Germinal center (tissue), 1 donor: ENCODE data around the gene CEP20.
"Not testable (repeated sequence)": the region's sequence is repeated elsewhere in the genome, so short reads cannot be mapped to it uniquely, and the experiment has no call there.

ENCODE experiments used
- DNase-seq: peaks from one replicate; pipeline ENCODE4 v3.0.0; 2012; ENCODE audit warnings: mixed read lengths, low spot score

CEP20 gene

DNA sequence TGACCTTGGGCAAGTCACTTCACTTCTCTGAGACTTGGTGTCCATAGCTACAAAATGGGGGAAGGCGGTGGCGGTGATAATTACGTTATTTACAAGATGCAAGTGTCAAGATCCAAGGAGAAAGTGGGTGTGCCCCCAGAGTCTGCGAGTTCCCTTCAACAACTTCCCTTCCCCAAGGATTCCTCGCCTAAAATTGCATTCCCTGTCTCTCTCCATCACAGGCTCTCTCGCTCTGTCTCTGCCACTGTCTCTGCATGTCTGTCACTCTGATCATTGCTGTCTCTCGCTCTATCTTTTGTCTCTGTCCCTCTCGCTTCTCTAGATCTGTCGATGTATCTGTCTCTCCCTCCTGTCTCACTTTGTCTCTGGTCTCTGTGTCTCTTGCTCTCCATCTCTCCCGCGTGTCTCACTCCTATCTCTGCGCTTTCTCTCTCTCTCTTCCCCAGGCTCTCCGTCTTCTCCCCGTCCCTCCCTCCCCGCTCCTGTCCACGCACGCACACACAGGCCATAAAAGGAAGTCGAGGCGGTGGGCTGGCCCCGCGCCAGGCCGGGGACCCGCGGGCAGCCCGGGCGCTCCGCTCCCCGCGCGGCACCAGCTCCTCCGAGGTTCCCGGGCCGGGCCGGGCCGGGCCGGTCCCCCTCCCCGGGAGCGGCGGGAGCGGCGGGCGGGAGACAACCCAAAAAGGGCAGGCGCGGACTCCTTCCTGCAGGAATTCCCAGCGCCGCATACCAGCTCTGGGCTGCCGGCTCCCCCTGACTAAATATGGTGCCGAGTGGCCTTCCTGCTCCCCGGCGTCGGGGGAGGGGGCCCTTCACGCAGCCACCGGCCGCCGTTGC, 30.5 kb downstream of the CEP20 start:
- DNase-seq: no peak

DNA sequence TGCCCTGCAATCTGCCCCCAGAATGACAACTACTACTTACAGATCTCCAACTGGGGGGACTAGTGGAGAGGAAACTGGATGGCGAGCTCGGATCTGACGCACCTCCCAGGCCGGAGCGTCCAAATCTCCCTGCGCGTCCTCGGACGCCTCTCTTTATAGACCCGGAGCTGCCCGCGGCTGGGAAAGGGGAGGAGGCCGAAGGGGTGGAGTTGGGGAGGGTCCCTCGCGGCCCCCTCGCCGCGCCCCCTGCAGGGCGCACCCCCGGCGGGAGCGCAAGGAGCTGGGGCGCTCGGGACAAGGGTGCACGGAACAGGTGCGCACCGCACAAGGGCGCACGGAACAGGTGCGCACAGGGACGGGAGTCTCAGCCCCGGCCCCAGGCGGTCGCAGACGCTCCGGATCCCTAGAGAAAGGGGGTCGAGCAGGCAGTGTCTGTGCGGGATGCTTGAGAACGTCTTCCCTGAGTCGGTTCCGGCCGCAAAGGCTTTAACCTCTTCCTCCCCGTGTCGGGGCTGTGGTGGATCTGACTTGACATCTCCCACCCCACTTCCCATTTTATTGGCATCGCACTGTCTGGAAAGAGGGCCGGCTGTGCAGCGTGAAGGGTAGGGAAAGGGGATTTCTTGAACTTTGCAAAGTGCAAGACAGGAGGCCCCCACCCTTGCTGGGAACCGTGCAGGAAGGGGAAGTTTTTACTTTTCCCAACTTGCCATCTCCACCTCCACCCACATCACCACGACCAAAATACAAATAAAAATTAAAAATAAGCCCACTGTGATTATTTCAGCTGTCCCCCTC, 31.3 kb downstream of the CEP20 start, which contains the start of gene MYH11:
TSS of gene MYH11 (minus strand) at position 128 of the 798 bp plus-strand sequence. CDS start 18,776 bp downstream, outside the sequence.
- DNase-seq: peak; percentile 45

DNA sequence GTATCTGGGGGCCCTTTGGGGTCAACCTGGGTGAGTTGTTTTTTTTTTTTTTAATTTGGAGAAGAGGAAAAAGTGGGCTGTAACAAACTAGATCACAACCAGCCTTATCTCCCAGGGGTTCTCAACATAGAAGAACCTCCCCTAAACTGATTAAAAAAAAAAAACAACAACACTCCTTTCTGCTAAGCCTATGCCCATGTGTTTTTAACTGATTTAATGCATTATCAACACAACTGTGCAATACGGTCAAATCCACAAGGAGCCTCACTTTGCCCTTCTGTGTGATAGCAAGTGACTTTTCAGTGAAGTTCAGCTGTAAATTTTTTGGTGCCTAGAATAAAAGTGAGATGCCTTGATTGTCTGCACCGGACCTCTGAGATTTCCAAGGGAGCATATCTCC, 32.2 kb downstream of the CEP20 start:
- peak; percentile 44 for DNase-seq

DNA sequence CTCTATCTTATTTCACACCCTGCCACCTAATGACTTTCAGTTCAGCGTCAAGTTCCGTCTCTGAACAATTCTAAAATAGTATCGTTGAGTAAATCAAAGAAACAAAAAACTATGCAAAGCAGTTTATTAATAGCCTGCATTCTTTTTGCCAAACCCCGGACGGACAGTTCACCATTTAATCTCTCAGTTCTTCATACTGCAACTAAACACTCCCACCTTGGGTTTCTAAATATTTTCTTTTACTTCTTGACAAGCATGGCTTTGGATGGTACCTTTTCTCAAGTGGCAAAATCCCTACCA, 32.7 kb downstream of the CEP20 start:
- DNase-seq: peak; percentile 59

DNA sequence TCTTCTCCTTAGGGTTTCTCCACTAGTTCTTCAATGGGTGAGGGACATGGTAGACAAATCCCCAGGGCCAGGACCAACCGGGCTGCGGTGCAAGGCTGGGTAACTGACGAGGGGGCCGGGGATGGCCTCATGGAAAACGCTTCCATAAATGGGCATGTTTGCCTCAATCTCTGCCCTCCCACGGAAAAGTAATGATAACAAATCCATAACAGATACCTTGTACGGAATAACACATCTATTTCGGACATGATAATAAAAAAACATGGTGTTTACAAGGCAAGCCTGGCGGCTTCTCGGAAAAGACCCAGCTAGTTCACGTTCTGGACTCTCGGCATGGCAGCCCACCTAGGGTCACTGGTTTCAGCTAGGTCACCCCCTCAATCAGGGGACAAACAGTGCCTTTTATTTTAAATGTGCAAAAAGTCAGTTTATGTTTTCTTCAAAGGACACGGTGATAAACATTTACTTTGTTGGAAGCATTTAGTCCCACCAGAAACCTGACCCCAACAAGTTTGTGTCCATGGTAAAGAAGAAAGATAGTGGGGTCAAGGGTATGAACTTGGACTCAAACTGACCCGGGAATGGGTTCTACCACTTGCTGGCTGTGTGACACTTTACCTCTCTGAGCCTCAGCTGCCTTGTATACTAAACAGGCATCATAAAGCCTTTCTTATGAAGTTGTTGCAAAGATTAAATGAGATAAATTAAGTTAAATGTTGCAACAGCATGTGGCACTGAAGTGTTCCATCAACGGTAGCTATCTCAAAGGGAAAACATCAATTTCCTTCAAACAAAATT, 33.3 kb downstream of the CEP20 start:
- no peak for DNase-seq

DNA sequence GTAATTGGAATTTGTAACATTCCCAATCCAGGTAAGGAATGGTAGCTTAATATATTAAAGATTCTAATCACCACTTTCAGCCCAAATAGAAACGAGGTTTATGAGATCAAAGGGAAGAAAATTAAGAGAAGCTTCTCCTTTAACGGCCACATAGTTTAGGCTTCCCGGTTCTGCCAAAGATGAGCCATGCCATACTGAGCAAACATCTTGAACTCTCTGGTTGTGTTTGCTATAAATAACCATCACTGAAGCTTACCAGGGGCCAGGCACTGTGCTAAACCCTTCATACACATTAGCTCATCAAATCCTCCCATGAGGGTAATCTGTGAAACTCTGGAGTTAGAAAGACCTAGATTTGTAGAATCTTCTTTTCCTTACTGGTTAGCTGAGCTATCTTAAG, 34.3 kb downstream of the CEP20 start:
- DNase-seq: no peak

DNA sequence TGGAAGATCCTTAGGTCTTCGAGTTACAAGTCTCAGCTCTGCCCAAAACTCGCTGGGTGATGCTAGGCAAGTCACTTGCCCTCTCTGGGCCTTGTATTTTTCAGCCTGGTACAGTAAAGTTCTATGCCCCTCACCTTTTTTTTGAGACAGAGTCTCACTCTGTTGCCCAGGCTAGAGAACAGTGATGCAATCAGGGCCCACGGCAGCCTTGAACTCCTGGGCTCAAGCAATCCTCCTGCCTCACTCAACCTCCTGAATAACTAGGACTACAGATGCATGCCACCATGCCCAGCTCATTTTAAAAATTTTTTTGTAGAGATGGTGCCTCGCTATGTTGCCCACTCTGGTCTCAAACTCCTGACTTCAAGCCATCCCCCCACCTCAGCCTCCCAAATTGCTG, 35.4 kb downstream of the CEP20 start:
- no peak for DNase-seq

DNA sequence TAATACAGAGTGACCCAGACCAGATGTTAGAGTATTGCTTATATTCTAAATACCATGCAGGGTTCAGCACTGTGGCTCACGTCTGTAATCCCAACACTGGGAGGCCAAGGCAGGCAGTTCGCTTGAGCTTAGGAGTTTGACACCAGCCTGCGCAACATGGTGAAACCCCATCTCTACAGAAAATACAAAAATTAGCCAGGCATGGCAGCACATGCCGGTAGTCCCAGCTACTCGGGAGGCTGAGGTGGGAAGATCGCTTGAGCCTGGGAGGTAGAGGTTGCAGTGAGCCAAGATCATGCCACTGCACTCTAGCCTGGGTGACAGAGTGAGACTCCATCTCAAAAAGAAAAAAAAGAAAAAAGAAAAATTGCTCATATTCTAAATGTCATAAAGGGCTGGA, 37.8 kb downstream of the CEP20 start:
- DNase-seq: not testable (repeated sequence)

DNA sequence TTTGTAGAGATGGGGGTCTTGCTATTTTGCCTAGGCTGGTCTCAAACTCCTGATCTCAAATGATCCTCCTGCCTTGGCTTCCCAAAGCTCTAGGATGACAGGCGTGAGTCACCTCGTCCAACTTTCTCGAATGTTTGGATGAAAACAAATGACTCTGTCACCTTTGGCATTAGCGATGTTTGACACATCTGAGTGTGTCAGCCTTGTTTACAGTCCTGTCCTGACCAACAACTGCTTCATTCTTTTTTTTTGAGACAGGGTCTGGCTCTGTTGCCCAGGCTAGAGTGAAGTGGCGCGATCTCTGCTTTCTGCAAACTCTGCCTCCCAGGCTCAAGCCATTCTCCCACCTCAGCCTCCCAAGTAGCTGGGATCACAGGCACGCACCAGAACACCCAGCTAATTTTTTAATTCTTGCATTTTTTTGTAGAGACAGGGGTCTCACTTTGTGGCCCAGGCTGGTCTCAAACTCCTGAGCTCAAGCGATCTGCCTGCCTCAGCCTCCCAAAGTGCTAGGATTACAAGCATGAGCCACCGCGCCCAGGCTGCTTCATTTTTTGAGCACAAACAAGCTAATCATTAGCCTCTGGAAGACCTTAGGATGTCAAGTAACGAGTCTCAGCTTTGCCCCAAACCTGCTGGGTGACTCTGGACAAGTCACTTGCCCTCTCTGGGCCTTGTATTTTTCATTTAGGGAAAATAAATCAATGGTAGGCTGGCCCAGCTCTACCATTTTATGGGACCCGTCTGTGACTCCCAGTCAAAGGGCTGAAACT, 39.0 kb downstream of the CEP20 start:
- no peak for DNase-seq

DNA sequence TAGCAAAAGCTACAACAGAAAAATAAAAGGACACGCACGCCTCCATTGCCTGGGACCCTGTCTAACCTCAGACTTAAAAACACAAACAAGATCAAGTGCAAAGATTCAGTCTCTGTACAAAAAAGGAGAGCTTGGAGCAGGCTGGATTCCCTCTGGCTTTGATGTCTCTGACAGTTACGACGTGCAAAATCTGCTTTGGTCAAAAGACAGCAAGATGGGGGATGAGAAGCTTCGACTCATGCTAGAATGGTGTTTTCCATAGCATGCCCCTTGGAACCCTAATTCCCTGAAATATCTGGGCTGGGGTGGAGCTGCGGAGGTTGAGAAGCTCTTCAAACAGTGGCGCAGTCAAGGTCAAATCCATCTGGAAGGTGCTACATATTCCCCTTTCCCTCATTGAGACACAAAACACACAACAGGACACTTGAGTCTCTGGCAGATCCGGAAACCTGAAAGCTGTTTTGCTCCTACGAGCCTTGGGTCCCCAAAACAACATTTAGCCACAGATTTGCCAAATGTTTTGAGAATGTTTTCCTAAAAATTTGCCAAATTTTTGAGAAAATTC, 40.7 kb downstream of the CEP20 start:
- DNase-seq: no peak

DNA sequence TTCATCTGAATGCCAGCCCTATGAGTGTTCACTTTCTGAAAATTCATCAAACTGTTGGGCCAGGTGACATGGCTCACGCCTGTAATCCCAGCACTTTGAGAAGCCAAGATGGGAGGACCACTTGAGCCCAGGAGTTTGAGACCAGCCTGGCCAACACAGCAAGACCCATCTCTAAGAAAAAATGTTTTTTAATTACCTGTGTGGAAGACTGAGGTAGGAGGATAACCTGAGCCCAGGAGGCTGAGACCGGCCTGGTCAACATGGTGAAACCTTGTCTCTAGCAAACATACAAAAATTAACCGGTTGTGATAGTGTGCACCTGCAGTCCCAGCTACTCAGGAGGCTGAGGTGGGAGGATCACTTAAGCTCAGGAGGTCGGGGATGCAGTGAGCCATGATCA, 41.9 kb downstream of the CEP20 start:
- DNase-seq: no peak

DNA sequence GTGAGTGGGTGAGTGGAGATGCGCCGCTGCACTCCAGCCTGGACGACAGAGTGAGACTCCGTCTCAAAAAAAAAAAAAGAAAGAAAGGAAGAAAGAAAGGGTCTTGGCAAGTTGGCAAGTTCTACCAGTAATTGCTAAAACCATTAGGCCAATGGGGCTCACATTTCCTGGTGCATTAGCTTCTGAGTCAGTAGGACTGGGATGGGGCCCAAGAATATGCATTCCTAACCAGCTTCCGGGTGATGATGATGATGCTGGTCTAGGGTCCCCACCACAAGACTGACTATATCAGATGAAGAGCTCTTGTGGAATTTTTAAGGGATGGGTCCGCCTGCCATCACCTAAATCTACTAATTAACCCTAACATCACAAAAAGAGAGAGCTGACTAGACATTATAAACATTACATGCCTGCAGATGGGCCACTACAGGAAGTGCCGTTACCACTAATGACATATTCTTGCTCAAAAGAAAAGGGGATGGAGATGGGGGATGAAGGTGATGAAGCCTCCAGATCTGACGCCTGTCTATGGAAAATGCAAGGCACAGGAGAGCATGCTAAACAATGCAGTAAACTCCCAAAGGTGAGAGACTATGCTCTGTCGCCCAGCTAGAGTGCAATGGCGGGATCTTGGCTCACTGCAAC, 44.6 kb downstream of the CEP20 start:
- no peak for DNase-seq

DNA sequence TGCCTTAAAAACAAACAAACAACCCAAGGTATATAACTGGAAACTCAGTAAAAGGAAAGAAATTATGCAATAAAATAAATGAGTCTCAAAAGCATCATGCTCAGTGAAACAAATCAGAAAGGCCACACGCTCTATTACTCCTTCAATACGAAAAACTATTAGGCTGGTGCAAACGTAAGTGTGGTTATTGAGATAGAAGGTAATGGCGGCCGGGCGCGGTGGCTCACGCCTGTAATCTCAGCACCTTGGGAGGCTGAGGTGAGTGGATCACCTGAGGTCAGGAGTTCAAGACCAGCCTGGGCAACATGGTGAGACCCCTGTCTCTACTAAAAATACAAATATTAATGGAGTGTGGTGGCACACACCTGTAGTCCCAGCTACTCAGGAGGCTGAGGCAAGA, 49.2 kb downstream of the CEP20 start:
- not testable (repeated sequence) for DNase-seq

DNA sequence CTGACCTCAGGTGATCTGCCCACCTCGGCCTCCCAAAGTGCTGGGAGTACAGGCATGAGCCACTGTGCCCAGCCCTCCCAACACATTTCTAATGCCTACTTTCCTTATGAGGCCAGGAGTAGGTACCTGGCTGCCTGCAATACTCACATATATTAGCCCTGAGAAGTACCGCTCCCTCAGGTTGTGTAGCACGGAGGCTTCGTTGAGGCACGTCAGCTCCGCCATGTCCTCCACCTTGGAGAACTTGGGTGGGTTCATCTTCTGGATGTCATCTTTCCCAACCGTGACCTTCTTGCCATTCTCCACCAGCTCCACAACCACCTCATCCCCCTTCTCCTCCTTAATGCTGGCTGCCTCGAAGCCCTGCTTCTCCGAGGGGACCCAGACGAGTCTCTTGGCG, 50.6 kb downstream of the CEP20 start:
- DNase-seq: no peak

DNA sequence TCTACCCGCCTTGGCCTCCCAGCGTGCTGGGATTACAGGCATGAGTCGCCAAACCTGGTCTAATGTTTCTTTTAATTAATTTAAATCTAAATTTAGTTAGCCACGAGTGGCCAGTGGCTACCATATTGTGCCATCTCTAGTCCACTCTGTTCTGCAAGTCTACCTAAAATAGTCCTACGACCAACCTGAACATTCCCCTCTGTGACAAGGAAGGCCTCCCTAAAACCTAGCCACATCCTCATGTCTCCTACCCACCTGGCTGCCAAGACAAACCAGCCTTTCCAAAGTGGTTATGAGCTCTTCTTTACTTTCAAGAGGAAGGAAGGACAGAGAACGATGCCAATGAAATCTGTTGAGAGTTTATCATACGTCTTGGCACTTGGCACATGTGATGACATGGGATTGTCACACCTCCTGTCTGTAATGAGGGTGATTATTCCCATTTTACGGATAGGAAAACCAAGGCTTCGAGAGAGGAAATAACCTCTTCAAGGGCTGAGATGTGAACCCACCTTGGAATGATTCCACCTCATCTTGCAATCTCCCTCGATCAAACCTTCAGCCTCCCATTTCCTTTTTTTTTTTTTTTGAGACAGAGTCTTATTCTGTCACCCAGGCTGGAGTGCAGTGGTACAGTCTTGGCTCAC, 51.3 kb downstream of the CEP20 start:
- DNase-seq: no peak

DNA sequence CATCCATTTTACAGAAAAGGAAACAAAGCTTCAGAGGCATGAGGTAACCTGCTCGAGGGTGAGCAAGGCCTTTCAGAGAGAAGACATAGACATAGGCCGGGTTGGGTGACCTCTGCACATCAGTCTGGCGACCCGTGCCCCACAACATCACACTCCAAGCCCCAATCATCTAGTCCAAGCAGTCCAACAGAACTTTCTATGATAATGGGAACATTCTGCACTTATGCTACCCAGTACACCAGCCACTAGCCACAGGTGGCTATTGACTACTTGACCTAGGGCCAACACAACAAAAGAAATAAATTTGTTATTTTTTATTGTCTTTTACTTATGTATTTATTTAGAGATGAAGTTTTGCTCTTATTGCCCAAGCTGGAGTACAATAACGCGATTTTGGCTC, 52.3 kb downstream of the CEP20 start:
- no peak for DNase-seq

DNA sequence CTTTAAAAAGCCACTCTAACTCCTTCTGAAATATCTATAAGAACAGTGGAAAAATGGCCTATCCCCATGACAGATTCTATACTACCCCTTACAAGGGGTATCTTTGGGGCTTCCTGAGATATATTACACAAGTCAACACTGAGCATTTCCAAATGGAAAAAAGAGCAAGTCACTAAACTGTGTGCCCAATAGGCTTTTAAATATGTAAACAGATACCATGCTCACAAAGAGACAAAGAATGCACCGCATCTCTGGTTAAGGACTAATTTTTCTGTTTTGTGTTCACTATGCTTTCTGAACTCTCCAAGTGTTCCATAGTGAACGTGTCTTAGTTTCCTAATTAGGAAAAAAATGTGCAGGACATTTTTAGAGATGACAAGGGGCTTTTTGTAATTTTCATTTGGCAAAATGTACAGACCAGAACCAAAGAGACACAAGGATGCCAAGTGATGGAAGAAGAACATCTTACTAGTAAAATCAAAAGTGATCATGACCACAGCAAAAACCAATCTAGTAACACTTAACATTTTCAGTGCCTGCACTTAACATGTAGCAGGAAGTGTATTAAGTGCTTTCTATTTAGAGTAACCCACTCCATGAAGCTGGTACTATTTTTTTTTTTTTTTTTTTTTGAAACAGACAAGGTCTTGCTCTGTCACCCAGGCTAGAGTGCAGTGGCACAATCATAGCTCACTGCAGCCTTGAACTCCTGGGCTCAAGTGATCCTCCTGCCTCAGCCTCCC, 53.1 kb downstream of the CEP20 start:
- no peak for DNase-seq

DNA sequence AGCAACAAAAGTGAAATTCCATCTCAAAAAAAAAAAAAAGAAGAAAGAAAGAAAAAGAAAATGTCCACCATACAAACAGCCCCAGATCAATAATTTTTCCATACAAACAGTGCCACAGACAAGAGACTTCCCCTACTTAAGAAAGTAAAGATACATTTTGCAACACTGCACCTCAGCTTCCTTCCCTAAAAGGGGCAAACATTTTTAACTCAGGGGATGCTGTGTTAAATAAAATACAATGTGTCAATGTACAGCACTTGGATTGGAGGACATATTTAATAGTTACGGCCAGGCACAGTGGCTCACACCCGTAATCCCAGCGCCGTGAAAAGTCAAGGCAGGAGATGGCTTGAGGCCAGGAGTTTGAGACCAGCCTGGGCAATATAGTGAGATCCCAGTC, 53.9 kb downstream of the CEP20 start:
- DNase-seq: no peak

DNA sequence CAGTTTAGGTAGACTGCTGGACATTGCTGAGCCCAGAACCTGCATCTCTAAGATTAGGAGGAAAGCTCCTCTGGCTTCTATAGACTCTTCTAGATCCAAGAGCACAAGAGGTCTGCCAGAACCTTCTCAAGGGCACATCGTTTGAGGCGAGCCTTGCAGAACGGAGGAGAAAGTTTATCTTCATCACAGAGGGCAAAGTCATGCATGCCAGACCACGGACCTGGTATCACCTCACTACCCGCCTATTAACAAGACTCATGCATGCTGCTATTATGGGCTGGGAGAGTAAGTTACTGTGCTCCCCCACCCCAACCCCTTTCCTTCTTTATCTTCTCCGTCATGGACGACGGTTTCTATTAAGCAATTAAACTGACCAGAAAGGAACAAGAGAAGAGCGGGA, 54.9 kb downstream of the CEP20 start:
- no peak for DNase-seq

DNA sequence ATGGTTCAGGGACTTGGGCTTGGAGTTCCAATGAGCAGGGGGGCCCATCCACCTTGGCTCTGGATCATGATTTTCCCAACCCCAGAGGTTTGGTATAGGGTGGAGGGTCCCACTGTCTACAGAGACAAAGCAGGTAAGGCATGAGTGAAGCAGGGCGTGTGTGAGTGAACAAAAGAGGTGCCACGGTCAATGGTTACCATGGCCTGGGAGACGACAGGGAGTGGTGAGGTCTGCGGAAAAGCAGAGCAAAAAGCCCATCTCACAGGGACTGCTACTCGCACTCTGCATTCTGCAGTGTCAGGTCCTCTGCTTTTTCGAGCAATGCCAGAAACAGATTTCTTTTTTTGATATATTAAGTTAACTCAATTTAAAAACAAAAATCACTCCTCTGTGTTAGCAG, 56.2 kb downstream of the CEP20 start:
- DNase-seq: no peak
